AG09319 (cell line): ENCODE data around the gene CTAG1B.
"Not testable (repeated sequence)": the region's sequence is repeated elsewhere in the genome, so short reads cannot be mapped to it uniquely, and the experiment has no call there.

ENCODE experiments used
- DNase-seq: peaks from one replicate; pipeline ENCODE4 v3.0.0-alpha.2; 2010; ENCODE audit warnings: low read depth; ENCODE audit errors: extremely low read depth
- CTCF ChIP-seq: IDR thresholded peaks from 2 replicates; pipeline ENCODE4 v1.5.1; 2011; ENCODE audit warnings: low read depth, mild to moderate bottlenecking, inconsistent platforms, low read length, moderate library complexity

CTAG1B gene

GRCh38 chrX:154655346-154655745 lies 36.3 kb upstream of the CTAG1B start:
- TF ChIP-seq CTCF, result no peak
- DNase-seq, result no peak

- TF ChIP-seq CTCF, result no peak
- no peak for DNase-seq
Measured at GRCh38 chrX:154654925-154655324, 35.8 kb upstream of the CTAG1B start.

GRCh38 chrX:154654372-154654771 lies 35.3 kb upstream of the CTAG1B start:
- no peak for DNase-seq
- TF ChIP-seq CTCF, result no peak

GRCh38 chrX:154653413-154653812 lies 34.3 kb upstream of the CTAG1B start, which contains the start of gene CTAG2:
Gene CTAG2, minus strand, starts transcription at chrX:154653579. Its CDS starts 64 bp downstream, at chrX:154653515.
- not testable (repeated sequence) for DNase-seq

- TF ChIP-seq CTCF, result no peak
- no peak for DNase-seq
Measured at GRCh38 chrX:154653048-154653401, 33.9 kb upstream of the CTAG1B start.

GRCh38 chrX:154652311-154653047 lies 33.4 kb upstream of the CTAG1B start:
- TF ChIP-seq CTCF, result no peak
- DNase-seq, result no peak

GRCh38 chrX:154650221-154650510 lies 31.1 kb upstream of the CTAG1B start:
- DNase-seq, result no peak
- no peak for TF ChIP-seq CTCF
